Measurements from ENCODE around the gene DIP2C. TPM values are rescaled to one million over a fixed set of nuclear protein-coding genes. Genes with fewer than 3 reads are reported as not detected.
A peak's percentile ranks its signal among the peaks of the same experiment; 100 is the strongest.
"Not testable (repeated sequence)": the region's sequence is repeated elsewhere in the genome, so short reads cannot be mapped to it uniquely, and the experiment has no call there.

Gene DIP2C
- total RNA-seq, 1 donor from 2014 or later: 30.8 TPM

GRCh38 chr10:660413-660969 lies 29.0 kb downstream of the DIP2C start:
- TF ChIP-seq, protein P1, sequence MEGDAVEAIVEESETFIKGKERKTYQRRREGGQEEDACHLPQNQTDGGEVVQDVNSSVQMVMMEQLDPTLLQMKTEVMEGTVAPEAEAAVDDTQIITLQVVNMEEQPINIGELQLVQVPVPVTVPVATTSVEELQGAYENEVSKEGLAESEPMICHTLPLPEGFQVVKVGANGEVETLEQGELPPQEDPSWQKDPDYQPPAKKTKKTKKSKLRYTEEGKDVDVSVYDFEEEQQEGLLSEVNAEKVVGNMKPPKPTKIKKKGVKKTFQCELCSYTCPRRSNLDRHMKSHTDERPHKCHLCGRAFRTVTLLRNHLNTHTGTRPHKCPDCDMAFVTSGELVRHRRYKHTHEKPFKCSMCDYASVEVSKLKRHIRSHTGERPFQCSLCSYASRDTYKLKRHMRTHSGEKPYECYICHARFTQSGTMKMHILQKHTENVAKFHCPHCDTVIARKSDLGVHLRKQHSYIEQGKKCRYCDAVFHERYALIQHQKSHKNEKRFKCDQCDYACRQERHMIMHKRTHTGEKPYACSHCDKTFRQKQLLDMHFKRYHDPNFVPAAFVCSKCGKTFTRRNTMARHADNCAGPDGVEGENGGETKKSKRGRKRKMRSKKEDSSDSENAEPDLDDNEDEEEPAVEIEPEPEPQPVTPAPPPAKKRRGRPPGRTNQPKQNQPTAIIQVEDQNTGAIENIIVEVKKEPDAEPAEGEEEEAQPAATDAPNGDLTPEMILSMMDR (IDR thresholded peaks at IDR 0.05; ENCODE audit: borderline replicate concordance): no peak
- intact Hi-C loops (cut with micrococcal nuclease): no loop called here
- Histone ChIP-seq H3K4me1 (peaks cover 60% of the 10 kb centered on the region), H3K4me3 (no peak overlapping the region), H3K9me3 (replicated peaks) (no peaks in the 10 kb centered on the region), H3K27ac (replicated peaks) (peak overlapping the region; percentile 82), H3K36me3 (no peaks in the 10 kb centered on the region), H3K27me3 (ENCODE audit: low read depth) (no peaks in the 10 kb centered on the region)
- DNase-seq: no peak

DNA sequence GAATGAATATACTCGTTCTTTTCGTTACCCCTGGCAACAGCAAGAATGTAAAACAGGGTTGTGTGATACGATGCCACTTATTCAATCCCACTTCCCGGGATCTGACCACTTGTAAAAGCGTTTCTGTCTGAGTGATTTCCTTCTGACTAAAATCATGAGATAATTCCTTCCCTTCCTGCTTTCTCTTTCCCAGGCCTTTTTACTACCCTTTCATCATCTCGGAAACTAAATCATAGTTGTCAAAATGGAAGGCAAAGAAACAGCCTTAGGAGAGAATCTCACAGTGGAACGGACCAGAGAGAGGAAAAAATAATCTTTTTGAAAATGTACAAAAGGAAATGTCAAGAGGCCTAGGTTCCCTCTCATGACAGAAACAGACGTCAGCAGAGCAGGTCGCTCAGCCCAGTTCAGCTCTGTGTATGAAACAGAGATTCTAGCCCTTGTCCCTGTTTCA lies 29.8 kb downstream of the DIP2C start:
- Histone ChIP-seq H3K4me3 (no peak overlapping the region), H3K9me3 (replicated peaks) (no peaks in the 10 kb centered on the region), H3K27me3 (ENCODE audit: low read depth) (no peaks in the 10 kb centered on the region), H3K36me3 (no peaks in the 10 kb centered on the region), H3K4me1 (peaks cover 67% of the 10 kb centered on the region), H3K27ac (replicated peaks) (peak overlapping the region; percentile 82)
- intact Hi-C loops (cut with micrococcal nuclease): no loop called here
- TF ChIP-seq, protein P1 (IDR thresholded peaks at IDR 0.05; ENCODE audit: borderline replicate concordance): no peak
- DNase-seq: no peak

DNA sequence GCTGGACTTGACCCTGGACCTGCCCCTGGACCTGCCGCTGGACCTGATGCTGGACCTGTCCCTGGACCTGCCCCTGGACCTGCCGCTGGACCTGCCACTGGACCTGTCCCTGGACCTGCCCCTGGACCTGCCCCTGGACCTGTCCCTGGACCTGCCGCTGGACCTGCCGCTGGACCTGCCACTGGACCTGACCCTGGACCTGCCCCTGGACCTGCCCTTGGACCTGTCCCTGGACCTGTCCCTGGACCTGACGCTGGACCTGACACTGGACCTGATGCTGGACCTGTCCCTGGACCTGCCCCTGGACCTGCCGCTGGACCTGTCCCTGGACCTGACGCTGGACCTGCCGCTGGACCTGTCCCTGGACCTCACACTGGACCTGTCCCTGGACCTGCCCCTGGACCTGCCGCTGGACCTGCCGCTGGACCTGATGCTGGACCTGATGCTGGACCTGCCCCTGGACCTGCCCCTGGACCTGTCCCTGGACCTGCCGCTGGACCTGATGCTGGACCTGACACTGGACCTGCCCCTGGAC lies 31.6 kb downstream of the DIP2C start:
- H3K36me3 ChIP-seq; H3K9me3 ChIP-seq (replicated peaks); H3K27me3 ChIP-seq (ENCODE audit: low read depth); H3K27ac ChIP-seq (replicated peaks); H3K4me3 ChIP-seq; intact Hi-C loops (cut with micrococcal nuclease); DNase-seq: not testable (repeated sequence)
- H3K4me1 ChIP-seq: peaks cover 73% of the 10 kb centered on the region

- Histone ChIP-seq H3K9me3 (replicated peaks) (no peaks in the 10 kb centered on the region), H3K4me1 (peaks cover 73% of the 10 kb centered on the region)
- intact Hi-C loops (cut with micrococcal nuclease): no loop called here
These were observed 32.6 kb downstream of the DIP2C start for GRCh38 chr10:656883-657282.

GRCh38 chr10:655184-655583 lies 34.3 kb downstream of the DIP2C start:
- no peaks in the 10 kb centered on the region for H3K36me3 ChIP-seq
- no peak overlapping the region for H3K4me3 ChIP-seq
- no peak overlapping the region for H3K27ac ChIP-seq (replicated peaks)
- H3K9me3 ChIP-seq (replicated peaks): no peaks in the 10 kb centered on the region
- H3K27me3 ChIP-seq (ENCODE audit: low read depth): no peaks in the 10 kb centered on the region
- TF ChIP-seq, protein P1 (IDR thresholded peaks at IDR 0.05; ENCODE audit: borderline replicate concordance): no peak
- no peak for DNase-seq
- peaks cover 71% of the 10 kb centered on the region for H3K4me1 ChIP-seq
- intact Hi-C loops (cut with micrococcal nuclease): no loop called here

More at GRCh38 chr10:656883-657282, 32.6 kb downstream of the DIP2C start:
- H3K27ac ChIP-seq (replicated peaks): no peak overlapping the region
- DNase-seq: no peak
- no peaks in the 10 kb centered on the region for H3K36me3 ChIP-seq
- H3K4me3 ChIP-seq: no peak overlapping the region
- TF ChIP-seq, protein P1 (IDR thresholded peaks at IDR 0.05; ENCODE audit: borderline replicate concordance): no peak
- H3K27me3 ChIP-seq (ENCODE audit: low read depth): no peaks in the 10 kb centered on the region

GRCh38 chr10:654647-654996 lies 34.8 kb downstream of the DIP2C start:
- intact Hi-C loops (cut with micrococcal nuclease): no loop called here
- Histone ChIP-seq H3K27me3 (ENCODE audit: low read depth) (no peaks in the 10 kb centered on the region), H3K27ac (replicated peaks) (no peak overlapping the region), H3K4me3 (no peak overlapping the region), H3K9me3 (replicated peaks) (no peaks in the 10 kb centered on the region), H3K4me1 (peaks cover 71% of the 10 kb centered on the region), H3K36me3 (no peaks in the 10 kb centered on the region)
- no peak for DNase-seq
- TF ChIP-seq, protein P1 (IDR thresholded peaks at IDR 0.05; ENCODE audit: borderline replicate concordance): no peak
